Measurements from ENCODE around the gene ELOA. TPM values are rescaled to one million over a fixed set of nuclear protein-coding genes. Genes with fewer than 3 reads are reported as not detected.
"Not testable (repeated sequence)": the region's sequence is repeated elsewhere in the genome, so short reads cannot be mapped to it uniquely, and the experiment has no call there.

The ELOA gene
- total RNA-seq, 5 donors from 2014 or later (not counting 1 experiment from before 2014, with no cell fraction given) = 26.0 to 32.8 (median 27.6) TPM

DNA sequence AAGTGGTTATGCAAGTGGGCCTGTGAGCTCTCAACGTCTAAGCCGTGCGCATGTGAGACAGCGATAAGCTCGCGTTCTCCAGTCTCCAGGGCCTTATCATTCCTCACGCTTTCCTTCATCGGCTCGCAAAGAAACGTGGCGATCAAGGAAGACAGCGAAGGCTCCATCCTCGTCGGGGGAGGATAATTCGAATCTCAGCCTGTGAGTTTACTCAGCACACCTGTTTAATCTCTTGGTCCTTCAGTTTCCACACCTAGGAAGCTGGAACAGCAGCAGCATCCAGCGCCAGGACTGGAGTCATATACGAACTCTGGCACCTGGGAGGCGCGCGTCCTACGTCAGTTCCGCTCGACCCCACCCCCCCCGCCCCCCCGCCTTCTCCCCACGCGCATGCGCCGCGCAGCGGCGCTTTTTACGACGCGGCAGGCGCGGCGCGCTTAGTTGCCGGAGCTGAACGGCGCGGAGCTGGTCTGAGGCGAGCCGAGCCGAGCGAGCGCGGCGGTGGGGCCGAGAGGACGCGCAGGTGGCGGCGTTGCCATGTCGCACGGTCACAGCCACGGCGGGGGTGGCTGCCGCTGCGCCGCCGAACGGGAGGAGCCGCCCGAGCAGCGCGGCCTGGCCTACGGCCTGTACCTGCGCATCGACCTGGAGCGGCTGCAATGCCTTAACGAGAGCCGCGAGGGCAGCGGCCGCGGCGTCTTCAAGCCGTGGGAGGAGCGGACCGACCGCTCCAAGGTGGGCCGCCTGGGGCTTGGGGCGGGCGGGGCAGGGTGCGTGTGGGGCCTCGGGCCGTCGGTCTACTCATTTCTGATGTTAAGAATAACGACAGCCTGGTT, 34.9 kb downstream of the ELOA start, which contains the start of gene PITHD1:
Gene PITHD1, plus strand, starts transcription at position 440 of the 836 bp plus-strand sequence. Its CDS starts 98 bp downstream, at position 538.
- H3K27ac ChIP-seq (ENCODE audit: low read length) = peak within 1 kb of the TSS; percentile 72
- H3K36me3 ChIP-seq (ENCODE audit: control insufficient read depth in 2 of 2, extremely low read depth in 1 of 2, insufficient read depth in 1 of 2, low read length in 1 of 2) = peaks cover 0 to 10% of the 10 kb centered on the region in 2 donors
- H3K4me1 ChIP-seq (ENCODE audit: control insufficient read depth in 1 of 2, extremely low read depth in 1 of 2, insufficient read depth in 2 of 2, low read length in 2 of 2) = peaks cover 16 to 31% of the 10 kb centered on the region in 2 experiments
- ATAC-seq (replicated peaks in 1 of 4) (peak; percentile 84 to 86 (median 86)), DNase-seq (peak; percentile 59 to 89 (median 73))
- H3K27me3 ChIP-seq (replicated peaks in 1 of 2; ENCODE audit: control insufficient read depth in 2 of 2, extremely low read depth in 1 of 2, insufficient read depth in 2 of 2, low read length in 1 of 2) = no peaks in the 10 kb centered on the region
- H3K27me3 Mint-ChIP-seq = no peaks in the 10 kb centered on the region
- ChIA-PET CTCF (interaction anchor here (0.5 to 2.7 kb wide), 6 partner anchors 10 to 1194 kb away, joined by 5 to 10 read pairs (median 6); partner anchors contain the start of gene LYPLA2 (in 1 of the 2)), POLR2A (interaction anchor here (0.6 to 1.1 kb wide), 7 partner anchors 10 to 186 kb away, joined by 3 to 6 read pairs (median 4); no protein-coding TSS in a partner anchor)
- H3K4me3 ChIP-seq (ENCODE audit: control insufficient read depth in 1 of 2, extremely low read depth in 1 of 2, low read length in 1 of 2) = peak within 1 kb of the TSS; percentile 70 to 93
- under 1% methylated on average over 68 of the region's 91 CpGs for WGBS (ENCODE audit: insufficient coverage)
- H3K4me1 Mint-ChIP-seq = peaks cover 30 to 50% (median 49%) of the 10 kb centered on the region in 3 donors
- peak within 1 kb of the TSS; percentile 86 to 93 (median 88) for H3K4me3 Mint-ChIP-seq
- H3K9me3 ChIP-seq = no peaks in the 10 kb centered on the region
- no peaks in the 10 kb centered on the region for H3K9me3 Mint-ChIP-seq
- peaks cover 14% of the 10 kb centered on the region for H3K36me3 Mint-ChIP-seq
- peak within 1 kb of the TSS; percentile 89 to 93 for H3K27ac Mint-ChIP-seq

DNA sequence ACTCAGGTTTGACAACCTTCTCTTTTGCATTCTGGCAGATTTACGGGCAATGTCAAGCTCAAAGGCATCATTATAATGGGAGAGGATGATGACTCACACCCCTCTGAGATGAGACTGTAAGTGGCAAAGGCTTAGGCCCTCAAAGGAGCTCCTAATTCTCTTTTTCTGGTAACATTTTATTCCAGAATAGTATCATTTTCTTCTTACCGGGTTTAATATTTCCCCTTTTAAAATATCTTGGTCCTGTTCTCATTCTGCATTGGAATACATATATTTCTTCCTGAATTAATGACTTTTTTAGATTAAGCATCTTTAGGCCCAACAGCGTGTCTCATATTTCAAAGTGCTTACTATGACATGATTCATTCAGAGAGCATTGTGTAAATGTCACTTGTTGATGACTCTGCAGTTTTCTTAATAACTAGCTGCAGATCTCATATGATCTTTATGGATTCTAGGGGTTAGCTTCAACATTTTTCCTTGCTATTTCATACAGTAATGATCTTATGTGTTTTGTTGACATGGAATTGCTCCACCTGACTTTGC, 36.6 kb downstream of the ELOA start:
- no peak overlapping the region for H3K27ac ChIP-seq (ENCODE audit: low read length)
- POLR2A ChIA-PET = interaction anchor here in 1 of 2 donors (0.5 to 0.9 kb wide), 4 partner anchors 16 to 653 kb away, joined by 3 to 5 read pairs (median 3); no protein-coding TSS in a partner anchor
- Mint-ChIP-seq H3K9me3 (no peaks in the 10 kb centered on the region), H3K36me3 (peaks cover 19% of the 10 kb centered on the region), H3K27me3 (no peaks in the 10 kb centered on the region), H3K27ac (peak overlapping the region; percentile 61 to 65), H3K4me1 (peaks cover 34 to 44% (median 43%) of the 10 kb centered on the region in 3 donors), H3K4me3 (peak overlapping the region; percentile 86 to 93 (median 88))
- peaks cover 16 to 31% of the 10 kb centered on the region in 2 experiments for H3K4me1 ChIP-seq (ENCODE audit: control insufficient read depth in 1 of 2, extremely low read depth in 1 of 2, insufficient read depth in 2 of 2, low read length in 2 of 2)
- DNase-seq (no peak), ATAC-seq (replicated peaks in 1 of 4) (no peak)
- no CpG with 5 or more reads among the region's 3 CpGs for WGBS (ENCODE audit: insufficient coverage)
- CTCF ChIA-PET = interaction anchor here (0.6 to 2.7 kb wide), 7 partner anchors 9 to 408 kb away, joined by 3 to 10 read pairs (median 3); partner anchors contain the start of genes GALE (in 1 of the 2) and LYPLA2 (in 1 of the 2)
- no peaks in the 10 kb centered on the region for H3K9me3 ChIP-seq
- H3K27me3 ChIP-seq (replicated peaks in 1 of 2; ENCODE audit: control insufficient read depth in 2 of 2, extremely low read depth in 1 of 2, insufficient read depth in 2 of 2, low read length in 1 of 2) = no peaks in the 10 kb centered on the region
- H3K4me3 ChIP-seq (ENCODE audit: control insufficient read depth in 1 of 2, extremely low read depth in 1 of 2, low read length in 1 of 2) = no peak overlapping the region
- peaks cover 0 to 21% of the 10 kb centered on the region in 2 donors for H3K36me3 ChIP-seq (ENCODE audit: control insufficient read depth in 2 of 2, extremely low read depth in 1 of 2, insufficient read depth in 1 of 2, low read length in 1 of 2)

DNA sequence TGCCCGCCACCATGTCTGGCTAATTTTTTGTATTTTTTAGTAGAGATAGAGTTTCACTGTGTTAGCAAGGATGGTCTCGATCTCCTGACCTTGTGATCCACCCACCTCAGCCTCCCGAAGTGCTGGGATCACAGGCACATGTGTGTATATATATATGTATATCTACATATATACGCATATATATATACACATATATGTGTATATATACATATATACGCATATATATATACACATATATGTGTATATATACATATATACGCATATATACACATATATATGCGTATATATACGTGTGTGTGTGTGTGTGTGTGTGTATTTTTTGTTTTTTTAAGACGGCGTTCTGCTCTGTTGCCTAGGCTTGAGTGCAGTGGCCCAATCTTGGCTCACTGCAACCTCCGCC, 39.9 kb downstream of the ELOA start:
- peaks cover 48% of the 10 kb centered on the region for H3K36me3 Mint-ChIP-seq
- H3K27ac ChIP-seq (ENCODE audit: low read length); H3K9me3 Mint-ChIP-seq; H3K4me3 Mint-ChIP-seq; ATAC-seq (replicated peaks in 1 of 4); H3K27me3 Mint-ChIP-seq; H3K27me3 ChIP-seq (replicated peaks in 1 of 2; ENCODE audit: control insufficient read depth in 2 of 2, extremely low read depth in 1 of 2, insufficient read depth in 2 of 2, low read length in 1 of 2); H3K4me3 ChIP-seq (ENCODE audit: control insufficient read depth in 1 of 2, extremely low read depth in 1 of 2, low read length in 1 of 2); POLR2A ChIA-PET; H3K27ac Mint-ChIP-seq; CTCF ChIA-PET; DNase-seq; H3K9me3 ChIP-seq: not testable (repeated sequence)
- peaks cover 12 to 19% of the 10 kb centered on the region in 2 experiments for H3K4me1 ChIP-seq (ENCODE audit: control insufficient read depth in 1 of 2, extremely low read depth in 1 of 2, insufficient read depth in 2 of 2, low read length in 2 of 2)
- peaks cover 12 to 46% of the 10 kb centered on the region in 2 donors for H3K36me3 ChIP-seq (ENCODE audit: control insufficient read depth in 2 of 2, extremely low read depth in 1 of 2, insufficient read depth in 1 of 2, low read length in 1 of 2)
- peaks cover 29 to 32% (median 31%) of the 10 kb centered on the region in 3 donors for H3K4me1 Mint-ChIP-seq
- 100% methylated on average over 2 of the region's 11 CpGs for WGBS (ENCODE audit: insufficient coverage)

DNA sequence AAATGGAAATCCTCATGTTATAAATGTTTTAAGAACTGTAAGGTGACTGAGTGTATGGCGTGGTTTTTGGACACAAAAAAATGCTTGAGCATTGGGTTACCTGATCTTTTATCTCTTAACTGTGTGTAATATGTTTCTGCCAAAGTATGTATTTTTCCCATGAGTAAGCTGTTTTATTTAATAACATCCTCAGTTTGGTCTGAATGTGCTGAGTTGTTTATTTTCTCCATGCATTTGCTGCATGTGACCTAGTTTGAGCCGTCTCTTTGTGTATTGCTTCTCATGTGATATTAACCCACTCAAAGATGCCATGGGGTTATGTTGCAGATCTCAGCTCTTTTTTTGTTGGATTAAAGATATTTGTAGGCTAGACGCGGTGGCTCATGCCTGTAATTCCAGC, 41.6 kb downstream of the ELOA start:
- H3K4me1 ChIP-seq (ENCODE audit: control insufficient read depth in 1 of 2, extremely low read depth in 1 of 2, insufficient read depth in 2 of 2, low read length in 2 of 2) = peaks cover 1 to 7% of the 10 kb centered on the region in 2 experiments
- H3K27me3 ChIP-seq (replicated peaks in 1 of 2; ENCODE audit: control insufficient read depth in 2 of 2, extremely low read depth in 1 of 2, insufficient read depth in 2 of 2, low read length in 1 of 2) = no peaks in the 10 kb centered on the region
- H3K27ac ChIP-seq (ENCODE audit: low read length) = no peak overlapping the region
- Mint-ChIP-seq H3K27ac (no peak overlapping the region), H3K9me3 (no peaks in the 10 kb centered on the region), H3K27me3 (no peaks in the 10 kb centered on the region), H3K4me3 (no peak overlapping the region), H3K4me1 (peaks cover 18 to 23% (median 22%) of the 10 kb centered on the region in 3 donors), H3K36me3 (peaks cover 44% of the 10 kb centered on the region)
- H3K9me3 ChIP-seq = no peaks in the 10 kb centered on the region
- no peak overlapping the region for H3K4me3 ChIP-seq (ENCODE audit: control insufficient read depth in 1 of 2, extremely low read depth in 1 of 2, low read length in 1 of 2)
- 80% methylated on average over 1 of the region's 4 CpGs for WGBS (ENCODE audit: insufficient coverage)
- H3K36me3 ChIP-seq (ENCODE audit: control insufficient read depth in 2 of 2, extremely low read depth in 1 of 2, insufficient read depth in 1 of 2, low read length in 1 of 2) = peaks cover 12 to 46% of the 10 kb centered on the region in 2 donors
- ChIA-PET POLR2A (interaction anchor here in 1 of 2 donors (0.6 kb wide), 1 partner anchor 13 kb away, joined by 4 read pairs; no protein-coding TSS in a partner anchor), CTCF (interaction anchor here in 1 of 2 donors (0.6 kb wide), 1 partner anchor 300 kb away, joined by 3 read pairs; no protein-coding TSS in a partner anchor)
- ATAC-seq (replicated peaks in 1 of 4) = no peak
- no peak for DNase-seq

DNA sequence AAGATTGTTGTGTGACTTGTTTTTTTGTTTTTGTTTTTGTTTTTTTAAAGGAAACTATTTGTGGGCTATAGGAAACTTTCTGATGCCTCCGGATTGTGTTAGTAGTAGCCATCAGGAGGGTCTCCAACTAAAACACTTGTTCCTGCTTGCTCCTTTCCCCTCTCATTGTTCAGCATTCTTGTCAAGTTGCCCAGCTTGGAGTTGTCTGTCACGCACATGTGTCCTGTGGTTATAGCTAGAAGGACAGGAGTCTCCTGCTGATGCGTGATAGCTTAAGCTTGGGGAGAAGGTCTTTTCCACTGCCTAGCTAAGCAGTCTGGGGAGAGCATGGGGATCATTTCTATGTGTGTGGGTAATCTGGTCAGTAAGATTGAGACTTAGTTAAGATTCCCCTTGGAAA, 44.4 kb downstream of the ELOA start:
- Mint-ChIP-seq H3K27me3 (no peaks in the 10 kb centered on the region), H3K9me3 (no peaks in the 10 kb centered on the region), H3K4me1 (peaks cover 27 to 34% (median 31%) of the 10 kb centered on the region in 3 donors), H3K36me3 (peaks cover 34% of the 10 kb centered on the region), H3K4me3 (no peak overlapping the region), H3K27ac (no peak overlapping the region)
- Histone ChIP-seq H3K27me3 (replicated peaks in 1 of 2; ENCODE audit: control insufficient read depth in 2 of 2, extremely low read depth in 1 of 2, insufficient read depth in 2 of 2, low read length in 1 of 2) (no peaks in the 10 kb centered on the region), H3K9me3 (no peaks in the 10 kb centered on the region), H3K4me1 (ENCODE audit: control insufficient read depth in 1 of 2, extremely low read depth in 1 of 2, insufficient read depth in 2 of 2, low read length in 2 of 2) (peaks cover 0 to 22% of the 10 kb centered on the region in 2 experiments), H3K36me3 (ENCODE audit: control insufficient read depth in 2 of 2, extremely low read depth in 1 of 2, insufficient read depth in 1 of 2, low read length in 1 of 2) (peaks cover 12 to 40% of the 10 kb centered on the region in 2 donors), H3K27ac (ENCODE audit: low read length) (no peak overlapping the region), H3K4me3 (ENCODE audit: control insufficient read depth in 1 of 2, extremely low read depth in 1 of 2, low read length in 1 of 2) (no peak overlapping the region)
- POLR2A ChIA-PET = interaction anchor here (0.7 to 1.5 kb wide), 2 partner anchors 9 kb away, joined by 4 to 10 read pairs; no protein-coding TSS in a partner anchor
- ATAC-seq (replicated peaks in 1 of 4) (no peak), DNase-seq (no peak)
- WGBS (ENCODE audit: insufficient coverage) = 94% methylated on average over 2 of the region's 3 CpGs
- CTCF ChIA-PET = interaction anchor here in 1 of 2 donors (1.3 kb wide), 1 partner anchor 16 kb away, joined by 4 read pairs; no protein-coding TSS in a partner anchor

DNA sequence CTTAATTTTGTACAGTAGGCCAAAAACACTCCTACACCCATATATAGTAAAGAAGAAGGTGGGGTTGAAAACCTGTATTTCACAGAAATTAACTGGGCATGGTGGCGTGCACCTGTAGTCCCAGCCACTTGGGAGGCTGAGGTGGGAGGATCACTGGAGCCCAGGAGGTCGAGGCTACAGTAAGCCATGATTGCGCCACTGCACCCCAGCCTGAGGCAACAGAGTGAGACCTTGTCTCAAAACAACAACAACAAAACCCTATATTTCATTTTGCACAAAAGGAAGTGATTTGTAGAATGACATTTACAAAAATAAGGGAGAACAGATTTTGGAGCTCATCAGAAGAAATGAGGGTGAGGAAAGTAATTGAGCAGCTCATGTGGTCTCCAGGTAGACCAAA, 45.4 kb downstream of the ELOA start:
- DNase-seq (no peak), ATAC-seq (replicated peaks in 1 of 4) (no peak)
- H3K27me3 ChIP-seq (replicated peaks in 1 of 2; ENCODE audit: control insufficient read depth in 2 of 2, extremely low read depth in 1 of 2, insufficient read depth in 2 of 2, low read length in 1 of 2) = no peaks in the 10 kb centered on the region
- H3K9me3 ChIP-seq = no peaks in the 10 kb centered on the region
- ChIA-PET CTCF (interaction anchor here in 1 of 2 donors (1.3 kb wide), 1 partner anchor 17 kb away, joined by 4 read pairs; no protein-coding TSS in a partner anchor), POLR2A (interaction anchor here (0.5 to 1.5 kb wide), 3 partner anchors 10 to 37 kb away, joined by 4 to 10 read pairs (median 7); no protein-coding TSS in a partner anchor)
- no peak overlapping the region for H3K27ac ChIP-seq (ENCODE audit: low read length)
- H3K27me3 Mint-ChIP-seq = no peaks in the 10 kb centered on the region
- H3K36me3 ChIP-seq (ENCODE audit: control insufficient read depth in 2 of 2, extremely low read depth in 1 of 2, insufficient read depth in 1 of 2, low read length in 1 of 2) = peaks cover 12 to 47% of the 10 kb centered on the region in 2 donors
- no CpG with 5 or more reads among the region's 3 CpGs for WGBS (ENCODE audit: insufficient coverage)
- no peak overlapping the region for H3K4me3 ChIP-seq (ENCODE audit: control insufficient read depth in 1 of 2, extremely low read depth in 1 of 2, low read length in 1 of 2)
- no peaks in the 10 kb centered on the region for H3K9me3 Mint-ChIP-seq
- peak overlapping the region in 2 of 3 donors; percentile 48 to 83 for H3K4me3 Mint-ChIP-seq
- peak overlapping the region in 1 of 2 donors; percentile 72 for H3K27ac Mint-ChIP-seq
- H3K36me3 Mint-ChIP-seq = peaks cover 34% of the 10 kb centered on the region
- H3K4me1 ChIP-seq (ENCODE audit: control insufficient read depth in 1 of 2, extremely low read depth in 1 of 2, insufficient read depth in 2 of 2, low read length in 2 of 2) = peaks cover 2 to 32% of the 10 kb centered on the region in 2 experiments
- peaks cover 31 to 36% (median 36%) of the 10 kb centered on the region in 3 donors for H3K4me1 Mint-ChIP-seq

Data from T-cell (primary cell).